Upper lobe of right lung (tissue), 1 donor: Measurements from ENCODE around the gene BFSP1. TPM values are rescaled to one million over a fixed set of nuclear protein-coding genes. Genes with fewer than 3 reads are reported as not detected.

ENCODE experiments used
- ATAC-seq: fragments of 200-7000 bp; cut with Tn5 transposase; one replicate; pipeline ENCODE4 v1.9.1; 2020; ENCODE audit warnings: mild to moderate bottlenecking, moderate library complexity
- DNase-seq: peaks from one replicate; pipeline ENCODE4 v3.0.0-alpha.2; 2020
- H3K27ac ChIP-seq: fragments of 200-600 bp; one replicate; pipeline ENCODE4 v1.8.0; 2022
- H3K27me3 ChIP-seq: fragments of 200-600 bp; one replicate; pipeline ENCODE4 v1.8.0; 2022; ENCODE audit warnings: mild to moderate bottlenecking
- H3K36me3 ChIP-seq: fragments of 200-600 bp; one replicate; pipeline ENCODE4 v1.8.0; 2022
- H3K4me1 ChIP-seq: fragments of 200-600 bp; one replicate; pipeline ENCODE4 v1.8.0; 2022
- H3K4me3 ChIP-seq: fragments of 200-600 bp; one replicate; pipeline ENCODE4 v1.8.0; 2022; ENCODE audit warnings: mild to moderate bottlenecking
- H3K9me3 ChIP-seq: fragments of 200-600 bp; one replicate; pipeline ENCODE4 v1.8.0; 2022
- CTCF ChIP-seq: fragments of 200-600 bp; IDR thresholded peaks from one replicate; pipeline ENCODE4 v1.8.0; 2022; ENCODE audit warnings: antibody characterized with exemption
- intact Hi-C: fragments of 100-400 bp; cut with DNase I; formaldehyde crosslinking; loops from one replicate; pipeline ENCODE4 v1.11.0; 2022
- total RNA-seq: library from RNA; stranded (reverse); fragmentation: NEBNext Ultra II Directional; extraction: Animal tissue kit (Norgen Biotek cat#: 25700); gene quantifications from one replicate; pipeline ENCODE4 v1.2.1, GENCODE V29; 2021
- donor health status: DM: no; HTN: yes; CAD: no; lungs with severe emphysema.

BFSP1 gene
- total RNA-seq, 1 donor from 2014 or later = 2.7 TPM

- ATAC-seq = no peak
- no peak for TF ChIP-seq CTCF
- H3K9me3 ChIP-seq = no peaks in the 10 kb centered on the region
- no peaks in the 10 kb centered on the region for H3K36me3 ChIP-seq
- intact Hi-C loops = no loop called here
- no peak for DNase-seq
- no peak overlapping the region for H3K4me3 ChIP-seq
- H3K27ac ChIP-seq = no peak overlapping the region
- H3K27me3 ChIP-seq = no peaks in the 10 kb centered on the region
- no peaks in the 10 kb centered on the region for H3K4me1 ChIP-seq
Measured at GRCh38 chr20:17463711-17464110, 67.5 kb downstream of the BFSP1 start.

- H3K4me1 ChIP-seq = no peaks in the 10 kb centered on the region
- DNase-seq (no peak), ATAC-seq (no peak)
- no peak overlapping the region for H3K4me3 ChIP-seq
- H3K9me3 ChIP-seq = no peaks in the 10 kb centered on the region
- H3K27ac ChIP-seq = no peak overlapping the region
- intact Hi-C loops = no loop called here
- H3K27me3 ChIP-seq = no peaks in the 10 kb centered on the region
- no peak for TF ChIP-seq CTCF
- H3K36me3 ChIP-seq = no peaks in the 10 kb centered on the region
Measured at GRCh38 chr20:17461941-17462340, 69.2 kb downstream of the BFSP1 start.

- no peaks in the 10 kb centered on the region for H3K4me1 ChIP-seq
- TF ChIP-seq CTCF = no peak
- peaks cover 8% of the 10 kb centered on the region for H3K27me3 ChIP-seq
- intact Hi-C loops = no loop called here
- DNase-seq = no peak
- ATAC-seq = no peak
- H3K36me3 ChIP-seq = no peaks in the 10 kb centered on the region
- no peak overlapping the region for H3K27ac ChIP-seq
- no peaks in the 10 kb centered on the region for H3K9me3 ChIP-seq
- H3K4me3 ChIP-seq = no peak overlapping the region
Measured at GRCh38 chr20:17460119-17460518, 71.1 kb downstream of the BFSP1 start.

- Histone ChIP-seq H3K4me3 (no peak overlapping the region), H3K36me3 (no peaks in the 10 kb centered on the region), H3K9me3 (no peaks in the 10 kb centered on the region), H3K4me1 (no peaks in the 10 kb centered on the region), H3K27ac (no peak overlapping the region), H3K27me3 (peaks cover 8% of the 10 kb centered on the region)
- DNase-seq (no peak), ATAC-seq (no peak)
- intact Hi-C loops = no loop called here
- no peak for TF ChIP-seq CTCF
Measured at GRCh38 chr20:17457588-17458190, 73.5 kb downstream of the BFSP1 start.

- Histone ChIP-seq H3K9me3 (no peaks in the 10 kb centered on the region), H3K27me3 (peaks cover 8% of the 10 kb centered on the region), H3K36me3 (no peaks in the 10 kb centered on the region), H3K27ac (no peak overlapping the region), H3K4me3 (no peak overlapping the region), H3K4me1 (no peaks in the 10 kb centered on the region)
- ATAC-seq = no peak
- TF ChIP-seq CTCF = no peak
- intact Hi-C loops = no loop called here
- no peak for DNase-seq
Measured at GRCh38 chr20:17457079-17457478, 74.1 kb downstream of the BFSP1 start.

GRCh38 chr20:17456279-17456678 lies 74.9 kb downstream of the BFSP1 start:
- DNase-seq (no peak), ATAC-seq (no peak)
- no peak for TF ChIP-seq CTCF
- Histone ChIP-seq H3K27ac (no peak overlapping the region), H3K4me3 (no peak overlapping the region), H3K27me3 (peaks cover 8% of the 10 kb centered on the region), H3K9me3 (no peaks in the 10 kb centered on the region), H3K4me1 (no peaks in the 10 kb centered on the region), H3K36me3 (no peaks in the 10 kb centered on the region)
- intact Hi-C loops = no loop called here
